Muscle of arm (tissue), 12 donors: Measurements from ENCODE around the gene PBX1. TPM values are rescaled to one million over a fixed set of nuclear protein-coding genes. Genes with fewer than 3 reads are reported as not detected.

Experiments
- DNase-seq: peaks from one replicate; pipeline ENCODE4 v3.0.0-alpha.2; 2013
- polyA plus RNA-seq, 12 donors: library from polyadenylated mRNA; unstranded; fragments of 120-200 nt; gene quantifications; one replicate each; pipeline ENCODE4 v1.2.1, GENCODE V29; 2013; ENCODE audit not compliant: insufficient read length in 12 of 12

PBX1 gene
- polyA plus RNA-seq, 12 donors, result 51.0 to 92.3 (median 66.6) TPM

DNA sequence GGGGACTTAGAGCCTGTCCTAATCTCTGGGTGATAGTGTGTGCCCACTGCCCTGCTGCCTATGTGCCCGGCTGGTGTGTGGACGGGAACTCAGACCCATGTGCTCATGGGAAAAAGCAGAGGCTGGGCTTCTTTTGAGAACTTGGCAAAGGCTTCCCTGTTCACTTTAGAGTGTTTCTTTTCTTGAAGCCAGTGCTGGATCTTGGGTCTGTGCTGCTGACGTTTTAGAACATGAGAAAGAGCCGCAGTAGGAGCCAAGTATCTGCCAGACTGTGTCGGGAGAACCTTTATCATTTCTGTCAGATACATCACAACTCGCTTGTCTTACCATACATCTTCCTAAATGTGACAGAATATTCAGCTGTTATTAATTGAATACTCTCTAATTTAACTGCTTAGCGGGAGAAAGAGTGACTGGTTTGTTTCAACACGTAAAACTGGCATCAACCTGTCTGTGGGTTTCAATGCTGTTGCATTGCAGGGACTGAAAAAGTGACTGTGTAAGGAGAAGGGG, 195.2 kb downstream of the PBX1 start:
- no peak for DNase-seq

DNA sequence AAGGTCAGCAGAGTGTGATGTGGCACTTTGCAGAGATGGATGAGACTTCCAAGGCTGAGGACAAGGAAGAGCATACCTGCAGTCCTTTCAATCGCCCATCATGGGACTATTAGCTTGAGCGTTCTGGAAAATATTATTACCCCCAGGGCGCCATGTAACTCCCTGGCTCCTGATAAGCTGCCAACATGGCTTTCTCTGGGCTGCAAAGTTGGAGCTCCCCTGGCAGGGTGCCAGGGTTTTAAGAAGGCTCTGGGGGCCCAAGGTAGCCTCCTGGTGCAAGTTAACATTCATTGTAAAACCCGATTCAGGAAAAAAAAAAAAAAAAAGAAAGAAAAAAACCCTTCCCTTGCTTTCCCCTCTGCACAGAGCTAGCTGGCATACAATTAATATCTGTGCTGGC, 196.7 kb downstream of the PBX1 start:
- DNase-seq, result no peak

DNA sequence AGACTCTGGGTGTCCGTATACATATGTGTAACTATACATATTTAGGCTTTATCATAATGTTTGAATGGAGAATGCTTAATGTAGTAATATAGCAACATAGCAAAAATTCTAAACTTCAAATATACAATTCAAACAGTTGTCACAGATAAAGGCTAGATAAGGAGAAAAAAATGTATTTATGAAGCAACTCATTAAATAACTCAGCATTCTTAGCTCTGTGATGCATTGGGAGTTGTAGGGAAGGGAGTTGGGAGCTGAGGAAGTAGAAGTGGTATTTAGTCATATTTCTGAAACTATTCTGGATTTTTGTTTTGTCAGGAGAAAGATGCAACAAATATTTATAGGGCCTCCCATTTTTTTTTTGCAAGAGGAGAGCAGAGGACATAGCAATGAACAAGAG, 197.8 kb downstream of the PBX1 start:
- DNase-seq, result no peak

DNA sequence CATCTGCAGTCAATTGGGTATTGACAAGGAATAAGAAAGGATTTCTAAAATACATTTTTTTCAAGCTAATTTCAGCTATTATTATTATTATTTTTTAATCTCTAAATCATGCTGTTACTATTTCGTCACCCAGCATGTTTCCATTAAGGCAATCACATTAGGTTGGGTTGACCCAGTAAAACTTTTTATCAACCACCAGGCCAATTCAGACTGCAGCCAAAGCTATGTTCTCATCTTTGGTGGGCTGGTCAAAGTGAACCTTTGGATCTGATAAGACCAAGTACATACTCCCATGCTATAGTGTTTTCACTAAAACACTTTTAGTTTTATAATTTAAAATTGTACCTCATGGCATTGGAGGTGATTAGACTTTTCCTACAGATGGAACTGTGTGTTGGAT, 198.6 kb downstream of the PBX1 start:
- no peak for DNase-seq

DNA sequence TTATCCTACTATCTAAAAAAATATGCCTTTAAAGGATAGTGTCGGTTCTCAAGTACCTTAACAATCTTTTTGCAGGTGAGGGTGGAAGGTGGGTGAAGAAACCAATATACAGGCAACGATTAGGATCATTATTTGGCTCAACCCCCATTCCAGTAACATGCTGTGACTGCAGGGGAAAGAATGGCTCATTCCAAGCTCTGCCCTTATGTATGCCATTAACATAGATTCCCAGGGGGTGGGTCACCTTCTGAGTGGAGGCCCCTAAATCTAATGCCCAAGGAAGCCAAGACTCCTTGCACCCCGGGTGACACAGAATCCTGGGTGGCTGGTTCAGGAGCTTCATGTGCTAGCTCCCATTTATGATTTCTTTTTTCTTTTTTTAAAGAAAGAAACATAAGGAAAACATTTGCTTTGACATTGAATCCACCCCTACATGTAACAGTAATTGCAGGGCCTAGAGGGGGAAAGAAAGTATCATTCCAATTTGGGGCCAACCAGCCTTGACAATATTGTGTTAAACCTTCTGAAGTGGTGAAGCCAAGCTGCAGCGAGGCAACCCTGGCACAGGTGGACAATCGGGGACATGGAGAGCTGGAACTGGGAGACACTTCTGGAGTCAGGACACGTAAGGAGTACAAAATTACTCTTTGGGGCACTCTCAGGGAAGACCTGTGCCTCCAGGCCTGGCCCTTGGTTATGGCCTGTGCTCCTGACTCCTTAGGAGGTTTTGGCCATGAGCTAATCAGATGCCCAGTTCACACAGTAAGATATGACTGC, 200.3 kb downstream of the PBX1 start:
- no peak for DNase-seq

DNA sequence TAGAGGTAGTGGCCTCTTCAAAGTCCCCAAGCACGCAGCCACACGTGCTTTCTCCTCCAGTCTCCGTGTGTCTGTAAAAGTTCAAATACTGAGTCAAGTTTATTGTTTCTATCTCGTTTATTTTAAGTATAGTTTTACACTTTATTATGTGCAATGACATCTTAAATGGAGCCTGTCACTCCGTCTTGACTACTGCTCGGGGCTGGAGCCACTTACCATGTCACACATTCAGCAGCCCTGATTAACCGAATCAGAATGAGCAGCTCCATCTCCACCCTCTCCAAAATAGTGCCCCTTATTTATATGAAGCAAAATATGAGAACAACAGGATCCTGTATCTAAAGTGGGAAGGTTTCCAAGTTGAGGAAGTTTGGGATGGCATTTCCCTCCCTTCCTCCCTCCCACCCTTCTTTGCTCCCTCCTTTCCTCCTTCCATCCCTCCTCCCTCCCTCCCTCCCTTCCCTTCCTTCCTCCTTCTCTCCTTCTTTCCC, 201.0 kb downstream of the PBX1 start:
- no peak for DNase-seq

DNA sequence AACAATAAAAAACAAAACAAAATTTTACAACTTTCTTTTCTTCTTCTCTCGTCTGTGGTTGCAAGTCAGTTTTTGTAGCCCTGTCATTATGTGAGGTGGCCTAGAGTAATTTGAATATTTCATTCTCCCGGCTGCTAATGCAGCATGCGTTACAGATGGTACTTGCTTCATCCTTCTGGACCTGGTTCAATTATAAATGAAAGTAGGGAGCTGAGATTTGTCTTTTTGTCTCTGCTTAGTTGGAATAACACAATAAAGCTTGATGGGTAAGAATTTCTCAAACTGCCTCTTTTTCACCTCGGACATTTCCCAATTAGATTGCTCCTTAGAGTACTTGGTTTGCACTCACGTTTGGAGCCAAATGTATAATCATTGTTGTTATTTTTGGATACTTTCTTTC, 201.6 kb downstream of the PBX1 start:
- DNase-seq, result no peak

DNA sequence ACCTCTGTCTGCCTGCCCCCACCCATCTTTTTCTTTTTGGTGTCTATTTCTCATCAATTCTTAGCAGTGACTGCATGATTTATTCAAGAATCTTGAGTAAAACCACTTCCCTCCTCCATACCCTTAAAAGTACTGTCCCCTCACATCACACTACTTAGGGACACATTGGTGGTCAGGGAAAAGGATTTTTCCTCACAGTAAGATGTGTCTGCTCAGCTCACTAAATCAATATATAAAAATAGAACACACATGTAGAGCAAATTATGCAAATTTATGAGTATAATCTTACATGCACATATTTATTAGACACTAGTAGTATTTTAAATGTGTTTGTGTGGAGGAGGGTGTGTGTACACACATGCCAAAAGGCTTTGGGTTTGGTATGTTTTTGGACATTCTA, 202.0 kb downstream of the PBX1 start:
- no peak for DNase-seq

DNA sequence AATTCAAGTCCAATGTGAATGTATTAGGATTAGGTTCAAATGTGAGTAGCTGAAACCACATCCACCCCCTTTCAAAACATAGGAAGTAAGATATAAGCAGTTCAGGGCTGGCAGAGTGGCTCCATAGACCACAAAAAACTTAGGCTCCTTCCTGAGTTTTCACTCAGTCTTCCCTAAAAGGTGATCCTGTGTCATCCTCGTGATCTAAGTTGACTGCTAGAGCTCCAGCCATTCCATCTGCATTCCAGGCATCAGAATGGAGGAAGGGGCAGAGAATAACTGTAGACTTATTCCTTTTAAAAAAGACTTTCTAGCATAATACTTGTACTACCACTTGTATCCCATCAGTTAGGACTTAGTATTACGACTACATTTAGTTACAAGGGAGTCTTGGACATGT, 204.1 kb downstream of the PBX1 start:
- no peak for DNase-seq

DNA sequence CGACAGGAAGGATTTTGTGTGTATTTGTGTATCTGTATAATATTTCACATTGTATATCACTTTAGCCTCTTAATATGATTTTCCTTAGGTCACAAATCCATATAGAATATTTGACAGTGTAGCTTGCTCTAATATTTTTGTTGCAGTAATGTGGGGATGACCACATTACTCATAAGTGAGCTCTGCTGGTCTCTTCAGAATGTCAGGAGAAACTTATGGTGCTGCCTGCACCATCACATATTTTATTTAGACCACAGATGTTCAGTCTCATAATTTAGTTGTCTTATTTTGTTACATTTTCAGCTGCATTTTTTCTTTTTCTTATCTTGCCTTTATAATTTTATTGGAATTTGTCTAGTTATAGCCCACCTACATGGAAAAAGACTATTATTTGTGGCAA, 205.3 kb downstream of the PBX1 start:
- DNase-seq, result no peak

DNA sequence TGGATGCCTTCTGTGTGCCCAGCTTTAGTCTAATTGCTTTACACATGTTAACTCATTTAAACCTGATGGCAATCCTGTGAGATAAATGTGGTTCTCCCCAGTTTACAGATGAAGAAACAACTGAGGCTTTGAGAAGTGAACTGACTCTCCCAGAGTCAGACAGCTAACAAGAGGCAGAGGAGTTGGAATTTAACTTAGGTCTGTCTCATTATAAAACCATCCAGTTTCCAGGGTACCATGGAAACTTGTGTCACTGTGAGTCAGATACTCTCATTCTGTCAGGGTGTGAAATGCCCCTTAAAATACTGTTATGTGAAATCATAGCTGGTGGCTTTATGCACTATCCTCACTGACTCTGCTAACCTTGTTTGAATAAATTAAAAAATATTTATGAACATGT, 206.6 kb downstream of the PBX1 start:
- DNase-seq, result no peak

DNA sequence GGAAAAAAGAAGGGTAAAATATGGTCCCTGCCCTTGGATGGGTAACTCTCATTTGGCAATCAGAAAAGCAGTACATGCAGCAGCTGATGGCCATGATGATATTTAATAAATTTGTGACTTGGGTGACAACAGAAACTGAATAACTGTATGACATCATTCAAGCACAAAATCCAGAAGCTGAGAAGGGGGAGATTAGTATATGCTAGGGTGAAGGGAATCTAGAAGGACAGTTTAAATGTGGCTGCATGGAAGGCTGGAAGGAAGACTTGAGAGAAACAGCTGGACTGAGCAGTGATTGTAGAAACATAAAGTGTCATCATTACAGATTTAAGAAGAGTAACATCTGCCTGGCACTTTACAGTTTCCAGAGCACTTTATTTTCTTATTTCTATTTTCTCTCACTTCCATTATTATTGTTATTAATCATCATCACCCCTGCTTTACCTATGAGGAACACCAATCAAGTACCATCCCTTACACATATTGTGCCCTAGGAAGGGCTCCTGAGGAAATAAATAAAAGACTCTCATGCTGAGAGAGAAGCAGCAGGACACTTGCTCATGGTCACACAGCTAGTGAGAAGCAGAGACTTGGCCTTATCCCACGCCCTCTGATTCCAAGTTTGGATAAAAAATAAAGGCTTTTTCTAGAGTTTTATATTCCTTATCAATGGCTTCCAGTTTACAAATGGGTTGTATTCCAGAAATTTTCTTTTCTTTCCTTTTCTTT, 207.2 kb downstream of the PBX1 start:
- DNase-seq, result no peak

DNA sequence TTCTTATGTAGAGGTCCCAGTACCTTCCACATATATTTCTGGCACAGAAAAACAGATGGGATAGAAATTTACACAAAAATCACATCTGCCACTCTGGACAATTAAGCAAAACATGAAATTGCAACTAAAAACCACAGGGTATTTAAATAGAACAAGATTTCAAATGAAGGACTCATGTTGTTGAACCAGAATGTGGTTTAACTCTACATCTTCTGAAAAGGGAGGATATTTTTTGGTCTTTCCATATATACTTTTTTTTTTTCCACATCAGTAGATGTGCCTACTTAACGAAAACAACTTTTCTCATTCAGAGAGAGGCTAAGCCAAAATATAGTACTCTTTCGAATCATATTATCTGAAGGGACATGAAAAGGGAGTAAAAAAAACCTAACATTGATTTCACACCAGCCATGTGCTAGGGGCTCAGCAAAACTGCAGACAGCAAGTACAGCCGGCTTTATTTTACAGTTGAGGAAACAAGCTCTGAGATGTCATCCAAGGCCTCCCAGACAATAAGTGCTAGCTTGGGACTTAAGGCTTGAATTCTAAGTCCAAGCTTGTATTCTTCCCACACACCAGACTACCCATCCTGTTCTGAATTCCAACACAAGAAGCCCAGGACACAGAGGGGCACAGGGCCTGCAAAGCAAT, 208.9 kb downstream of the PBX1 start:
- no peak for DNase-seq

DNA sequence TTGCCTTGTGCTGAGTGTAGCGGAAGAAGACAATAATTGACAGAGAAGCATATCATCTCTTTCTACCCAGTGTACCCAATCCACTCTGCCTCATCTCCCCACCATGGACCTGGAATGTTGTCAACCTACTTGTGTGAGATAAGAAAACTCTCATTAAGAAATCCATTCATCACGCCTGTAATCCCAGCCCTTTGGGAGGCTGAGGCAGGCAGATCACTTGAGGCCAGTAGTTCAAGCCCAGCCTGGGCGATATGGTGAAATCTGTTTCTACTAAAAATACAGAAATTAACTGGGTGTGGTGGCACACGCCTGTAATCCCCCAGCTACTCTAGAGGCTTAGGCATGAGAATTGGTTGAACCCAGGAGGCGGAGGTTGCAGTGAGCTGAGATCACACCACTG, 209.6 kb downstream of the PBX1 start:
- DNase-seq, result no peak

DNA sequence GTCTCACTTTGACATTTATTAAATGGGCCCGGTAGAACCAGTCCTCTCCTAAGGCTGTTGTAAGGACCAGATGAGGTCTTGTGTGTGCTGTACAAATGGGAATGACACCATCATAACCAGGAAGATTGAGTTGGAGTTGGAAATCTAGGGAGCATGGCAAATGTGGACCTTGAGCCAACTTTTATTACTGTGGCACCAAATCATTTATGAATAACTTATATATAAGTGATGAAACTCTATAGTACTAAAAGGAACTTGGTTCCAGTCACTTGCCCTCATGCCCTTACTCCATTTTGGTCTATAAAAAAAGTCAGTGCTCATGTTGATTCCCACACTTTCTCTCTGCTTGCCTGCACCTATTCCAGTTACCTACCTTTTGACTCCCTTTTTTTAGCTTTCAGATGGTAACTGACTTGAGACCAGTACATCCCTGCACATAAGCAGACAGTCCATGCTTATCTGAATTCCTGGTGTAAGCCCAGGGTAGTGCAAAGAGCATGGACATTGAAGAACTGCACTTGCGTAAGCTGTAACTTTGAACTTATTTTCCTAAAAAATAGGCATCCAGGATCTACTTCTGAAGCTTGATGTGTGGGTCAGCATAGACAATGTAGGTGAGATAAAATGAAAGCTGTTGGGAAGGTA, 210.6 kb downstream of the PBX1 start:
- DNase-seq, result no peak

DNA sequence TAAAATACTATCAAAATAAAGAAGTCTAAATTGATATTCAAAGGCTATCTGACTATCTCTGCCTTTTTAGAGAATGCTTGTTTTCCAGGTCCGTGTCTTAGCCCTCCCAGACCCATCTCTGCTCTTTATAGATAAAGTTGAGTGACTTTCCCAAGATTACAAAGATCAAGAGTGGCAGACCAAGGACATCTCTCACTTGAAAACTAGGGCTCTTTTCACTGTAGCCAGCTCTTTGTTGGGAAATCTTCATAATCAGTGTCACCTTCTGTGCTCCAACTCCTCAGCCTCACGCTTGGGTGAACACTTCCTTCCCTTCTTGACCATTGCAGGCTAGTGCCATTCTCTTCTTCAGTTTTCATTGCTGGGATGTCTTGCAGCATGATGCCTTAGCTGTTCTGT, 211.1 kb downstream of the PBX1 start:
- DNase-seq, result no peak

DNA sequence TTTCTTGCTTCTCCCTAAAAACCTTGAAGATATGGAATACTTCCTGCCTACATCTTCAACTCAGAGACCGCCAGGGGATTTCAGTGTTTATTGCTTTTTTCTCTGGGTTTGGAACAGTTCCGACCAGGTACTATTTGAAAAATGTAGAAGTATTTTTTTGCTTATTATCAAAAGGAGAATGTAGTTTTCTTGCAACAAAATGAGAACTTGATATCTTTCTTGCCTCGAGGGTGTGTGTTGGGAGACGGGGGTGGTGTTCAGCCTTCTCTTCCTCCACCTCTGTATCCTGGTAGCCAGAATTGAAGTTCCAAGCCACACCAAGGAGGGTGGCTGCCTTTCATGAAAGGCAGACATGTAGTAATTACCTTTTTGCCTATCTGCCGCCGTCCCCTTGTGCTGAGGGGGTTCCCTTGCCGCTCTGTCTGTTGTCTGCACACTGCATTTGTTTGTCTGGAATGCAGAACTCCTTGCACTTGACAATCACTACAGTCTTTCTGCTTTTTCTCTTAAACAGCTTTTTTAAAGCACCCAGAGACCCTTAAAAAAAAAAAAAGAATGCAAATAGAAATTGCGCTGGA, 212.1 kb downstream of the PBX1 start:
- no peak for DNase-seq

DNA sequence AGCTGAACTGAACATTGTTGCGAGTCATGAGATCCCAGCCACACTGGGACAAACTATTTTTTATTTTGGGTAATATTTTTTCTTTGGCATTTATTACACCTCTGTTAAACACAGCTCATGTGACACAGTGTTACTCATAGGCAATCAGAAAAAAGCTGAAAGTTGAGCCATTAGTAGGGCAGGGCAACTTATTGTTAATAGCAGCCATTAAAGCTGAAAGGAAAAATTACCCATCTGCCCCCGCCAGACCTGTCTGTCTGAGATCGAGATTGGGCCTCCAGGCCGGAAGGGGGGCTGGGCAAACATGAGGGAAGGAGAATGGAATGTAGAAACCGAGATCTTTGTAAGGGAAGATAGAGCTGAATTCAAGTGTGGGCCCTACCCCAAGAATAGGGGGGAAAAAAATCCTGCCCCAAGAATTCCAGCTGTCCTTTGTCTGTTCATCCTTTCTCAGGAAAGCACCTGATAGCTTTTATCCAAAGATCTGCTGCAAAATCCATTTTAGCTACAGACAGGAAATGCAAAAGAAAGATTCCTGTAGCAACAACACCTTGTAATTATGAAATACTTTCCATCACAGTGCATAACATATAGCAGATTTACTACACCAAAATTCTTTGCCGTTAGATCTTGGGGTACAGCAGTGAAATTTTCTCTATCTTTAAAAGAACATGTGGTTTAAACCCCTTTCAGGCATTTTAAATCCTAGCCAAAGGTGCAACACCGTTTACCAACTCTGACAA, 212.8 kb downstream of the PBX1 start:
- no peak for DNase-seq

DNA sequence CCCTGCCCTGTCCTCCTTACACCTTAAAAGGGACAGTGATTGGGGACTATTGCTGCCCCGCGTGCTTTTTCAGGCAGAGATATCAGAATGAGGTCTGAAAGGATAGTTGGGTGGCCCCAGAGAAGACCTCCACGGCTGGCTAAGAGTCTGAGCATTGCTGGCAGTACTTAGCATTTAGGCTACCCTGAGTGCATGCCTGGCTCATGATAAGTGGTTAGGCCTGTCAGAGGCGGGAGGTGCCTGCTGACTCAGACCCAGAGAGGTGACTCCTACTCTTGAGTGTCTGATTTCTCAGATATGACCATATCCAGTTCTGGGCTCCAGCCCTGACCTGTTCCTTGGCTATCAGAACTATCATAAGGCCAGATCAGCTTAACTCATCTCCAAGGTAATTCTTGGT, 213.7 kb downstream of the PBX1 start:
- no peak for DNase-seq

DNA sequence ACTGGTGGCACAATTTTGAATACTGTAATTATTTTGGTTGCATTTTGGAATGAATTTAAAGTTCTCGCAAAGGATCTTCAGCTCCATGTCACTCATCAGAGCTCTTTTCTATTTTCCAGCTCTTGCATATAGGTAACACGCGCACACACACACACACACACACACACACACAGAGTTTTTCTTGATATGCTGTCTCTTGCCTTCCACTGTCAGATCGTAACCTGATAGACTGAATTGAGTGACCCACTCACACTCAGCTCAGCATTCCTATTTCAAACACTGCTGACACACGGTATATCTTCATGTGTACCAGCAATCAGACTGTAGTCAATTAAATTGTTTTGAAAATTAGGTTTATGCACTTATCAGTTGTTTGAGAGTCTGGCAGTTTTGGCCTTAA, 214.1 kb downstream of the PBX1 start:
- DNase-seq, result no peak

DNA sequence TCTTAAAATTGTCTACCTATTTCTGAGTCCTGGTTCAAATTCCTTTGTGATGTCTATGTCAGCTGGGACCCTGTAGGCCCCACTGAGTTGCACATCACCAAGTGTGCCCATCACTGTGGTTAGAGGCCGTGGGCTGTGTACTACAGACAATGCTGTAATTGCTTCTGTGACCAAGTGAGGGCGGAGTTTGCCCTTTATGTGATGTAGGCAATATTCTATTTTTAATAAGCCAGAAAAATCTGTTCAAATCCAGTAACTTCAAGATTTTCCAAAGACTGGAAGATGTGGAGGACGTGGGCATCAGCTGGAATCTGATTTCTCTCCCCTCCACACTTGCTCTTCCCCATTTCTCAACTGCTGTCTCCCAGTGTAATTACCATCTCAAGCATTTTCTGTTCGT, 215.4 kb downstream of the PBX1 start:
- DNase-seq, result no peak
